Measurements from ENCODE around the gene RAD23A.

Gene RAD23A

DNA sequence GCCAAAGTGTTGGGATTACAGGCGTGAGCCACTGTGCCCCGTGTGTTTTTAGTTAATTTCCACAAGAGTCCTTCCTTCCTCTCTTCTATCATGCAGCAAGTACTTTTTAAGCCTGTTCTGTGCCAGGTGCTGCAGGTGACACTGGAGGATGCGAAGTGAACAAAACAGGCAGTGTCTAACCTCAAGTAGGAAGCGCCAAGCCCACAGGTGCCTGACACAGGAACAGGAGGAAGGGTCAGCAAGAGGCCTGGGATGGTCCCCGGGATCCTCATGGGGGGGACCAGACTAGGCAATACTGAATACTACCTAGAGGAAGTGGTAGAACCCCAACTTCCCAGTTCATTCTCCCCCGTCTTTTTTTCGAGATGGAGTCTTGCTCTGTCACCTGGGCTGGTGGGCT lies 9.1 kb upstream of the RAD23A start:
- H3K4me1 ChIP-seq (ENCODE audit: control insufficient read depth in 1 of 2, insufficient read depth in 1 of 2, low read depth in 1 of 2, low read length in 1 of 2): peaks cover 64 to 68% of the 10 kb centered on the region in 2 experiments
- H3K36me3 ChIP-seq: peaks cover 14% of the 10 kb centered on the region
- TF ChIP-seq, protein P1, sequence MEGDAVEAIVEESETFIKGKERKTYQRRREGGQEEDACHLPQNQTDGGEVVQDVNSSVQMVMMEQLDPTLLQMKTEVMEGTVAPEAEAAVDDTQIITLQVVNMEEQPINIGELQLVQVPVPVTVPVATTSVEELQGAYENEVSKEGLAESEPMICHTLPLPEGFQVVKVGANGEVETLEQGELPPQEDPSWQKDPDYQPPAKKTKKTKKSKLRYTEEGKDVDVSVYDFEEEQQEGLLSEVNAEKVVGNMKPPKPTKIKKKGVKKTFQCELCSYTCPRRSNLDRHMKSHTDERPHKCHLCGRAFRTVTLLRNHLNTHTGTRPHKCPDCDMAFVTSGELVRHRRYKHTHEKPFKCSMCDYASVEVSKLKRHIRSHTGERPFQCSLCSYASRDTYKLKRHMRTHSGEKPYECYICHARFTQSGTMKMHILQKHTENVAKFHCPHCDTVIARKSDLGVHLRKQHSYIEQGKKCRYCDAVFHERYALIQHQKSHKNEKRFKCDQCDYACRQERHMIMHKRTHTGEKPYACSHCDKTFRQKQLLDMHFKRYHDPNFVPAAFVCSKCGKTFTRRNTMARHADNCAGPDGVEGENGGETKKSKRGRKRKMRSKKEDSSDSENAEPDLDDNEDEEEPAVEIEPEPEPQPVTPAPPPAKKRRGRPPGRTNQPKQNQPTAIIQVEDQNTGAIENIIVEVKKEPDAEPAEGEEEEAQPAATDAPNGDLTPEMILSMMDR (IDR thresholded peaks at IDR 0.05): no peak
- peak overlapping the region in 1 of 2 experiments; percentile 100 for H3K4me3 ChIP-seq (ENCODE audit: low read depth in 1 of 2, low read length in 1 of 2)
- peak overlapping the region; percentile 65 for H3K27ac ChIP-seq
- no peaks in the 10 kb centered on the region for H3K27me3 ChIP-seq
- H3K9me3 ChIP-seq: no peaks in the 10 kb centered on the region

DNA sequence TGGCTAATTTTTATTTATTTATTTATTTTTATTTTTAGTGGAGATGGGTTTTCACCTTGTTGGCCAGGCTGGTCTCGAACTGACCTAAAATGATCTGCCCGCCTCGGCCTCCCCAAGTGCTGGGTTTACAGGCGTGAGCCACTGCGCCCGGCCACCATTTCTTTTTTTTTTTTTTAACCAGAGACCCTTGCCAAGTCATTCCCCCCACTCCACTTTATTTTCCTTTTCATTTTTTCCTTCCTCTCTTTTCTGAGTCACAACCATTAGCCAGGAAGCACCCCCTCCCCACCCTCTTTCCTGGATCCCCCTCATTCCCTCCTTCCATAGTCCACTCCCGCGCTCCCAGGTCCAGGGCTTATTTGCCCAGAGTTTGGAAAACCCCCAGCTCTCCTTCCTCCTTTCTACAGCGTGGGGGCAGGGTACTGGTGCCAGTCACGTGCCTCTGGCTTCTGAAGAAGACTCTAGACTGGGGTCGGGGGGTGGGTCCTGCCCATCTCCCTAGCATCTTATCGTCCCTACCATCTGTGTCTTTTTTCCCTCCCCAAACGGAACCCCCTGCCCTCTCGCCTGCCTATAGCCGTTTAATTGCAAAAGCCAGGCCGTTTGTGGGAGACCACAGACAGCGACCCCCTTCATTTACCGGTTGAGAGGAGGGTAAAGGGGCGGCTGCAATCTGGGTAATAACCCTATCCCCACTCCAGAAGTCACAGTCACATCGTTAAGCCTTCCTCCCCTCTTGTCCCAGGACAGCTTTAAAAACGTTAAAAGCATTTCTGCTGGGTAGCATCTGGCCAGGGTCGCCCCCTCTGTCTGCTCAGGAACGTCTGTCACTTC lies 8.4 kb upstream of the RAD23A start:
- Histone ChIP-seq H3K27me3 (no peaks in the 10 kb centered on the region), H3K9me3 (no peaks in the 10 kb centered on the region), H3K27ac (peak overlapping the region; percentile 82), H3K4me3 (ENCODE audit: low read depth in 1 of 2, low read length in 1 of 2) (peak overlapping the region; percentile 95 to 100), H3K4me1 (ENCODE audit: control insufficient read depth in 1 of 2, insufficient read depth in 1 of 2, low read depth in 1 of 2, low read length in 1 of 2) (peaks cover 62 to 66% of the 10 kb centered on the region in 2 experiments), H3K36me3 (peaks cover 17% of the 10 kb centered on the region)
- TF ChIP-seq, protein P1 (IDR thresholded peaks at IDR 0.05): no peak

DNA sequence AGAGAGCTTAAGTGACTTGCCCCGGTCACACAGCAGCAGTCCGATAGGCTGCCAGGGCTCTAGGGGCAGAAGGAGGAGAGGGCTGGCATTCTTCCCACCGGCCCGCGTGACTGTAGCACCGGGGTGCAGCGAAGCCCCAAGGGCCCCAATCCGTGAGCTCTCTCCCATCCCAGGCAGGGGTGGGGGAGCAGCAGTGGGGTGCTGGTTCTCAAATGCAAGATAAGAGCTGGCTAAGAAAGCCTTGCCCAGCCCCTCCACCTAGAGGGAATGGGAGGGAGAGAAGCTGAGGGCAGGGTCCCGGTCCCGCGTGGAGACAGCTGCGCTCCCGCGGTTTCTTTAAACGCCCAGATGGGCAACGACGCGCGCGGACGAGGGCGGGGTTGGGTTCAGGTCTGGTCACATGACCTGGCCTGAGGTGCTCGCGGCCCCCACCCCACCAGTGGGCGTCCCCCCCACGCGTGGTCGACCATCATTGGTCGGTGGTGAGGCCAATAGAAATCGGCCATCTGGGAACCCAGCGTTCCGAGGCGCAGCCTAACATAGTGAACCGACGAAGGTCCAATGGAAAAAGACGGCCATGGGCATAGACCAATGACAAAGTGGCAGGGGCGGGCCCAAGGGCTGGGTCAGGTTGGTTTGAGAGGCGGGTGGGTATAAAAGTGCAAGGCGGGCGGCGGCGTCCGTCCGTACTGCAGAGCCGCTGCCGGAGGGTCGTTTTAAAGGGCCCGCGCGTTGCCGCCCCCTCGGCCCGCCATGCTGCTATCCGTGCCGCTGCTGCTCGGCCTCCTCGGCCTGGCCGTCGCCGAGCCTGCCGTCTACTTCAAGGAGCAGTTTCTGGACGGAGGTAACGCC lies 7.5 kb upstream of the RAD23A start, which contains the start of gene CALR:
TSS of gene CALR (plus strand) at position 683 of the 852 bp plus-strand sequence. CDS start at position 754, 71 bp downstream.
- Histone ChIP-seq H3K27ac (peak within 1 kb of the TSS; percentile 82), H3K36me3 (peaks cover 18% of the 10 kb centered on the region), H3K4me1 (ENCODE audit: control insufficient read depth in 1 of 2, insufficient read depth in 1 of 2, low read depth in 1 of 2, low read length in 1 of 2) (peaks cover 53 to 58% of the 10 kb centered on the region in 2 experiments), H3K4me3 (ENCODE audit: low read depth in 1 of 2, low read length in 1 of 2) (peak within 1 kb of the TSS; percentile 95 to 100), H3K27me3 (no peaks in the 10 kb centered on the region), H3K9me3 (no peaks in the 10 kb centered on the region)
- TF ChIP-seq, protein P1 (IDR thresholded peaks at IDR 0.05): peak; percentile 52

DNA sequence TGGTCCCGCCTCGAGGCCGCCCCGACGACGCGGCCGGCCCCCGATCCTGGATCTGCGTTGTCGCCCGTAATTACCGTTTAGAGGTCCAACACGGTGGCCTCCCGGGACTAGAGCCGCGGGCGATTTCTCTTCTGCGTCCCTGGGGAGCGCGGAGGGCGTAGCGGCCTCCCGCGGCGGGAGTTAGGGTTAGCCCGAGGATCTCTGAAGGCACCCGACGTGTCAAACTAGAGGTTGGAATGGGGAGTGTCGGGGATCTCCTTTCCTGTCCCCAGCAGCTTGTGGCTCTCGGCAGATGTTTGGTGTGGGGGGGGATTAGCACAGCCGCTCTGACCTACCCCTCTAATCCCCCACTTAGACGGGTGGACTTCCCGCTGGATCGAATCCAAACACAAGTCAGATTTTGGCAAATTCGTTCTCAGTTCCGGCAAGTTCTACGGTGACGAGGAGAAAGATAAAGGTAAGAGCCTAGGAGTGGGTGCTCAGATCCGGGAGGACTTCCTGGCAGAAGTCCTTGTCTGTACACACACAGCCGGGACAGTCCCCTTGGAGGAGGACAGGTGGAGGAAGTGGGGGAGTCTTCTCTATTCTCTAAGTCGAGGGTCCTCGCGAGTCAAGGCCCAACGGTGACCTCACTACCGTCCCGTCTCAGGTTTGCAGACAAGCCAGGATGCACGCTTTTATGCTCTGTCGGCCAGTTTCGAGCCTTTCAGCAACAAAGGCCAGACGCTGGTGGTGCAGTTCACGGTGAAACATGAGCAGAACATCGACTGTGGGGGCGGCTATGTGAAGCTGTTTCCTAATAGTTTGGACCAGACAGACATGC lies 6.7 kb upstream of the RAD23A start:
- H3K9me3 ChIP-seq: no peaks in the 10 kb centered on the region
- TF ChIP-seq, protein P1 (IDR thresholded peaks at IDR 0.05): peak; percentile 4
- no peaks in the 10 kb centered on the region for H3K27me3 ChIP-seq
- peaks cover 48 to 49% of the 10 kb centered on the region in 2 experiments for H3K4me1 ChIP-seq (ENCODE audit: control insufficient read depth in 1 of 2, insufficient read depth in 1 of 2, low read depth in 1 of 2, low read length in 1 of 2)
- H3K4me3 ChIP-seq (ENCODE audit: low read depth in 1 of 2, low read length in 1 of 2): peak overlapping the region; percentile 95 to 100
- peaks cover 25% of the 10 kb centered on the region for H3K36me3 ChIP-seq
- peak overlapping the region; percentile 82 for H3K27ac ChIP-seq

DNA sequence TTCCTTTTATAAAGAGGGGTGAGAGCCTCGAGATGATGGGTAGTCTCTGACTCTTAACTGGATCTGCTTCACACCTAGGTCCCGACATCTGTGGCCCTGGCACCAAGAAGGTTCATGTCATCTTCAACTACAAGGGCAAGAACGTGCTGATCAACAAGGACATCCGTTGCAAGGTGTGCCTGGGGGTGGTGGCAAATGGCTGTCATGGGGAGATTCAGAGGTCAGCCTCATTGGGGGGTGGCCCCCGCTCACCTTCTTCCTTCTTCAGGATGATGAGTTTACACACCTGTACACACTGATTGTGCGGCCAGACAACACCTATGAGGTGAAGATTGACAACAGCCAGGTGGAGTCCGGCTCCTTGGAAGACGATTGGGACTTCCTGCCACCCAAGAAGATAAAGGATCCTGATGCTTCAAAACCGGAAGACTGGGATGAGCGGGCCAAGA lies 5.7 kb upstream of the RAD23A start:
- Histone ChIP-seq H3K27ac (no peak overlapping the region), H3K4me1 (ENCODE audit: control insufficient read depth in 1 of 2, insufficient read depth in 1 of 2, low read depth in 1 of 2, low read length in 1 of 2) (peaks cover 44 to 48% of the 10 kb centered on the region in 2 experiments), H3K36me3 (peaks cover 25% of the 10 kb centered on the region), H3K4me3 (ENCODE audit: low read depth in 1 of 2, low read length in 1 of 2) (peak overlapping the region in 1 of 2 experiments; percentile 95), H3K9me3 (no peaks in the 10 kb centered on the region), H3K27me3 (no peaks in the 10 kb centered on the region)
- TF ChIP-seq, protein P1 (IDR thresholded peaks at IDR 0.05): no peak
